GF-D8 (cell line): ENCODE measurements around the gene TEX44.

Experiments used
- DNase-seq: peaks from one replicate; lab custom pipeline; 2025; lab: John Stamatoyannopoulos, UW

TEX44 gene

DNA sequence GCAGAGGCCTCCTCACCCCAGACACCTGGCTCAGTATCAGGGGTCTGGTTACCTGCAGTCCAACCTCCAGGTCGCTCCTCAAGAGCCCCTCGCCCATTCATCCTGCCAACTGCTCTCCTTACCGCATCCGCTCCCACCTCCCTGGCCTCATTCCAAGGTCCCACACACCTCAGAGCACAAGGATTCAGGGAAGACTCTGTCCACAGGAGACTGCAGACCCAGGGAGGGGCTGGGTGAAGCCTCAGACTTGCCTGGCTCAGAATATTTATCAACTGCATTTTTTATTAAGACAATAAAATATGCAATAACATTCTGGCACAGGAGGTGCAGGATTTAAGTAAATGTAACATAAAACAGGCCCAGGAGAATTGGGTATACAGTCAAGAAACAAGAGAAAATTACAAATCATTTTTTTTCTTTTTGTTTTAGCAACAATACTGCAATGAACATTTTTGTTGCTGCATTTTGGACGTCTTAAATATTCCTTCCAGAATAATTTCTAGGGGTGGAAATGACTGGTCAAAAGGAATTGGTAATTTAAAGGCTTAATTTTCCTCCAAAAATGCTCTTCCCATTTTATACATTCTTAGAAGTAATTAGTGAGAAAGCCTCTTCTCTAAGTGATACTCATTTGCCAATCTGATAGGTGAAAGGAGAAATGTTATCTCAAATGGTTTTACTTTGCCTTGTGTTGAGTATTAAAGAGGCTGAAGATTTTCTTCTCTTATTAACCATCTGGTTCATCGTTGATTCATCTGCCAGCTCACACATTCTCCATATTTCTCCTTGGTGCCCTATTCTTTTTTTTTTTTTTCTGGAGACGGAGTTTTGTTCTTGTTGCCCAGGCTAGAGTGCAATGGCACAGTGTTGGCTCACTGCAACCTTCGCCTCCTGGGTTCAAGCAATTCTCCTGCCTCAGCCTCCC, 42.5 kb downstream of the TEX44 start:
- no peak for DNase-seq

- DNase-seq: no peak
Observed at GRCh38 chr2:231640241-231640640, 47.6 kb downstream of the TEX44 start.

- DNase-seq: no peak
Observed at GRCh38 chr2:231640641-231641111, 48.0 kb downstream of the TEX44 start.

DNA sequence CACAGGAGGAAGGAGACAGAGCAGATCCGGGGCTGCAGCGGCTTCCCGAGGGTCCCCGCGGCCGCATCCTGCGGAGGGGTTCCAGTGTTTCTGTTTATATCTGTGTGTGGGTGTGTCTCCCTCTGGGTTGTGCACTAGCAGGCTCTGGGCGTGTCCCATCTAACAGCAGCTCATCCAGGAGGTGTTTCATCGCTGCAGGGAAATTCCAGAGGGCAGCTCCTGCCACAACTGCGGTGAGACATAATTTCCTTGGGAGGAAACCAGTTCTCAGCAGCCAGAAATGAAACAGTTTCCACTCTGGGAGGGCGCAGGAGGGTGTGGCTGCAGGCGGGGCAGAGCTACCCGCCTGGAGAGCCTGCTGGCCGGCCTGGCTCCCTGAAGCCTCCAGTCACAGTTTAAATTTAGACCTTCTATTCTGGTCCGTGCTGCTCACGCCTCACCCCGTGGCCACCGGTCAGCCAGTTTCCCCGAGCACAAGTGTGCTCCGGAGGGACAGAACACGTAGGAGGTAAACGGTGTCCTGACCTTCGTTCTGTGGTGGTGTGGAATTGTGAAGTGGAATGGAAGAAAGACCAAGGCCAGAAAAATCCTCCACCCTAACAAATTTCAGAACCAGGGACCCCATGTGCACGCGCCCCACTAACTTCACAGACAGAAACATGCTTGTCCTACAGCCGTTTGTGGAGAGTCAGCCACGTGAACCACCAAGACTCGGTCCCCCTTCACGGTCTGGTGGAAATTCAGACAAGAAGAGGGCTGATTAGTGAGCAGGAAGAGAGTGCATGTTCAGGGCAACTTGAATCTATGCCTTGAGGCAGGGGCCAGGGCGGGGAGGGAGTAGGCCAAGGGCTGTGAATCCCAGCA, 50.2 kb downstream of the TEX44 start:
- DNase-seq: peak; percentile 79

DNA sequence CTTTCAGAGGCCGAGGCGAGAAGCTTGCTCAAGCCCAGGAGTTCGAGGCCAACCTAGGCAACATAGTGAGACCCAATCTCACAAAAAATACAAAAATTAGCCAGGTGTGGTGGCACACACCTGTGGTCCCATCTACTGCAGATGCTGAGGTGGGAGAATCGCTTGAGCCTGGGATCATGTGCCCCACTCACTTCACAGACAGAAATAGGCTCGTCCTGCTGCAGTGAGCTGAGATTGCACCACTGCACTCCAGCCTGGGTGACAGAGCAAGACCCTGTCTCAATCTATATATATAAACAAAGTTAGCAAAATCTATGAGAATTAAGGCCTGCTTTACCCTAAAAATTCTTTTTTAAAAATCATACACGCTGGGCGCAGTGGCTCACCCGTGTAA, 50.8 kb downstream of the TEX44 start:
- DNase-seq: no peak
